Esophagus squamous epithelium (tissue), 5 donors: ENCODE results near the gene ECE1. TPM values are rescaled to one million over a fixed set of nuclear protein-coding genes. Genes with fewer than 3 reads are reported as not detected.

Experiments used
- DNase-seq: peaks from one replicate; lab custom pipeline; 2025; lab: John Stamatoyannopoulos, UW
- H3K27ac ChIP-seq, 4 donors: fragments of 200-600 bp; sonication (generic); one replicate each; pipeline ENCODE4 v1.5.1; 2016 to 2019; ENCODE audit warnings: mild to moderate bottlenecking in 1 of 4
- H3K27me3 ChIP-seq, 4 donors: fragments of 200-600 bp; sonication (generic); 1 replicate in 3 of 4; 2 replicates in 1 of 4; pipeline versions ENCODE4 v1.5.1 to v1.6.0; 2017 to 2021; ENCODE audit warnings: antibody characterized with exemption in 1 of 4
- H3K36me3 ChIP-seq, 3 donors: fragments of 200-600 bp; sonication (generic); one replicate each; pipeline ENCODE4 v1.5.1; 2016 to 2019
- H3K4me1 ChIP-seq, 3 donors: fragments of 200-600 bp; sonication (generic); one replicate each; pipeline ENCODE4 v1.5.1; 2017 to 2019
- H3K4me3 ChIP-seq, 4 donors: fragments of 200-600 bp; sonication (generic); 1 replicate in 3 of 4; 2 replicates in 1 of 4; pipeline ENCODE4 v1.5.1; 2016 to 2019; ENCODE audit warnings: mild to moderate bottlenecking in 2 of 4, moderate library complexity in 1 of 4
- H3K9me3 ChIP-seq, 3 donors: fragments of 200-600 bp; sonication (generic); one replicate each; pipeline ENCODE4 v1.5.1; 2016 to 2019
- POLR2A ChIP-seq, 4 donors: fragments of 450-650 bp; IDR thresholded peaks; one replicate each; pipeline ENCODE4 v1.6.1; 2017; ENCODE audit warnings: antibody characterized with exemption in 4 of 4, mild to moderate bottlenecking in 4 of 4, moderate library complexity in 3 of 4
- WGBS, 2 donors: methylation state at CpG; one replicate each; pipeline ENCODE4 v1.1.5; 2018; 5-methylcytosine and 5-hydroxymethylcytosine counted together
- intact Hi-C: fragments of 100-400 bp; cut with DNase I; formaldehyde crosslinking; loops from one replicate; pipeline ENCODE4 v1.15.0; 2022
- total RNA-seq, 4 donors: library from RNA; depleted of rRNA; stranded (reverse); fragments of >200 nt; gene quantifications; one replicate each; pipeline ENCODE4 v1.1.0, GENCODE V29; 2016
- TF ChIP-seq, protein P1 (sequence below), 6 experiments: fragments of 450-650 bp in 4 of 6; fragments of 200-600 bp in 2 of 6; sonication (generic) in 2 of 6; IDR thresholded peaks; one replicate each; pipeline ENCODE4 v1.5.1; 2016 to 2019; ENCODE audit warnings: antibody characterized with exemption in 6 of 6, mild to moderate bottlenecking in 4 of 6, moderate library complexity in 4 of 6
- donor health status: DM: yes; HTN: yes; CAD: no.

ECE1 gene
- total RNA-seq, 4 donors from 2014 or later = 11.3 to 42.2 (median 24.1) TPM

DNA sequence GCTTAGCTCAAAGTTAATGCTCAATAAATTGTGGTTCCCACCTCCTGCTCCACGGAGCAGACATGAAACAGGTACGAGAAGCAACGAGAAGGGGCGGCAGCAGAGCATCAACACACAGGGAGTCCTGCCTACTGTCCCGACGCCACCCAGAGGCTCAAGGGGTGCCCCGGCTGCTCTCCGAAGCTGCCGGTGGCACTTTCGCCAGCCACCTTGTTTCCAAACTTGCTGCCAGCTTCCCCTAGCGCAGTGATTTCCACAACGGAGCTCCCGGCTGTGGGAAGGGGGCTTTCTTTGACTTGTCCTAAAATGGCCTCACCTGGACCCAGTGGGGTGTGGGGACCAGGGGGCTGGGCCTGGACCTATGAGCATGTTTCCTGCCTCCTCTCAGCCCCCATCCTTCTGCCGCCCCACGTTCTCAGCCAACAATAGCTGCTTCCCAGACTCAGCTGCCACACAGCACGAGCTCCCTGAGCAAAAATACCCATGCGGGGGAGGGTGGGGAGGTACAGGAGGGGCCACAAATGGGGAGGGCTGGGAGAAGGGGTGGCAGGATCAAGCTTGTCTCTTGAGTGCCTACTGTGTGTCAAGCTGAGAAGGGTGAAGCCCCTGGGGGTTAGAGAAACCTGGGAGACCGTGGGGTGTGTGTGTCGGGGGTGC, 35.6 kb upstream of the ECE1 start:
- peak overlapping the region; percentile 79 to 97 (median 86) for H3K27ac ChIP-seq
- TF ChIP-seq, protein P1, sequence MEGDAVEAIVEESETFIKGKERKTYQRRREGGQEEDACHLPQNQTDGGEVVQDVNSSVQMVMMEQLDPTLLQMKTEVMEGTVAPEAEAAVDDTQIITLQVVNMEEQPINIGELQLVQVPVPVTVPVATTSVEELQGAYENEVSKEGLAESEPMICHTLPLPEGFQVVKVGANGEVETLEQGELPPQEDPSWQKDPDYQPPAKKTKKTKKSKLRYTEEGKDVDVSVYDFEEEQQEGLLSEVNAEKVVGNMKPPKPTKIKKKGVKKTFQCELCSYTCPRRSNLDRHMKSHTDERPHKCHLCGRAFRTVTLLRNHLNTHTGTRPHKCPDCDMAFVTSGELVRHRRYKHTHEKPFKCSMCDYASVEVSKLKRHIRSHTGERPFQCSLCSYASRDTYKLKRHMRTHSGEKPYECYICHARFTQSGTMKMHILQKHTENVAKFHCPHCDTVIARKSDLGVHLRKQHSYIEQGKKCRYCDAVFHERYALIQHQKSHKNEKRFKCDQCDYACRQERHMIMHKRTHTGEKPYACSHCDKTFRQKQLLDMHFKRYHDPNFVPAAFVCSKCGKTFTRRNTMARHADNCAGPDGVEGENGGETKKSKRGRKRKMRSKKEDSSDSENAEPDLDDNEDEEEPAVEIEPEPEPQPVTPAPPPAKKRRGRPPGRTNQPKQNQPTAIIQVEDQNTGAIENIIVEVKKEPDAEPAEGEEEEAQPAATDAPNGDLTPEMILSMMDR (IDR thresholded peaks at IDR 0.05) = no peak
- TF ChIP-seq POLR2A (IDR thresholded peaks at IDR 0.05) = no peak
- H3K36me3 ChIP-seq = no peaks in the 10 kb centered on the region
- no peaks in the 10 kb centered on the region for H3K27me3 ChIP-seq
- H3K4me3 ChIP-seq = peak overlapping the region in 1 of 4 donors; percentile 44
- no peak for DNase-seq
- H3K4me1 ChIP-seq = peaks cover 52 to 100% (median 87%) of the 10 kb centered on the region in 3 donors
- WGBS, 2 donors = 64 to 82% methylated on average over 2 to 14 of the region's 19 CpGs
- no peaks in the 10 kb centered on the region for H3K9me3 ChIP-seq
- intact Hi-C loops = no loop called here

DNA sequence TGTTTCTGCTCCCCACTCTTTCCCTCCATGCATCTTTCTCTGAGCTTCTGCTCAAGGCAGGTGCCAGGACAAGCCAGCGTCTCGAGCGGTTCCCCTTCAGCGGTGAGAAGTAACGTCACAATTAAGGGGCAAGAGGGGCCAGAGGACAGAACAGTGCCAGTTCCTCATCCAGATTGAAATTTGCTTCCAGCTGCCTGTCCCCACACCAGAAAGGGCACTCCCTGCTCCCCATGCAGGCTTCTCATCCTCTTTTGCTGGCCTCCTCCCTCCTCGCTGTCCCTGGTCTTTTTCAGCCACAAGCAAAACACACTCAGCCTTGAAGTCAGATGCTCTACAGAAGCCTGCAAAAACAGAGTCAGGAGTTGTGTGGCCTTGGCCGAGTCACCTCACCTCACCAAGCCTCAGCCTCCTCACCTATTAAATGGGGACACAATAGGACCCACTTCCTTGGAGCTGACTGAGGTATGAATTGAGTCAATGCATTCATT, 35.0 kb upstream of the ECE1 start:
- intact Hi-C loops = no loop called here
- H3K9me3 ChIP-seq = no peaks in the 10 kb centered on the region
- H3K4me1 ChIP-seq = peaks cover 49 to 100% (median 86%) of the 10 kb centered on the region in 3 donors
- no peak for DNase-seq
- H3K27me3 ChIP-seq = no peaks in the 10 kb centered on the region
- TF ChIP-seq, protein P1 (IDR thresholded peaks at IDR 0.05) = no peak
- TF ChIP-seq POLR2A (IDR thresholded peaks at IDR 0.05) = no peak
- H3K36me3 ChIP-seq = no peaks in the 10 kb centered on the region
- peak overlapping the region in 1 of 4 donors; percentile 44 for H3K4me3 ChIP-seq
- peak overlapping the region; percentile 79 to 97 (median 86) for H3K27ac ChIP-seq
- 43 to 69% methylated on average over 6 to 7 of the region's 7 CpGs for WGBS, 2 donors

DNA sequence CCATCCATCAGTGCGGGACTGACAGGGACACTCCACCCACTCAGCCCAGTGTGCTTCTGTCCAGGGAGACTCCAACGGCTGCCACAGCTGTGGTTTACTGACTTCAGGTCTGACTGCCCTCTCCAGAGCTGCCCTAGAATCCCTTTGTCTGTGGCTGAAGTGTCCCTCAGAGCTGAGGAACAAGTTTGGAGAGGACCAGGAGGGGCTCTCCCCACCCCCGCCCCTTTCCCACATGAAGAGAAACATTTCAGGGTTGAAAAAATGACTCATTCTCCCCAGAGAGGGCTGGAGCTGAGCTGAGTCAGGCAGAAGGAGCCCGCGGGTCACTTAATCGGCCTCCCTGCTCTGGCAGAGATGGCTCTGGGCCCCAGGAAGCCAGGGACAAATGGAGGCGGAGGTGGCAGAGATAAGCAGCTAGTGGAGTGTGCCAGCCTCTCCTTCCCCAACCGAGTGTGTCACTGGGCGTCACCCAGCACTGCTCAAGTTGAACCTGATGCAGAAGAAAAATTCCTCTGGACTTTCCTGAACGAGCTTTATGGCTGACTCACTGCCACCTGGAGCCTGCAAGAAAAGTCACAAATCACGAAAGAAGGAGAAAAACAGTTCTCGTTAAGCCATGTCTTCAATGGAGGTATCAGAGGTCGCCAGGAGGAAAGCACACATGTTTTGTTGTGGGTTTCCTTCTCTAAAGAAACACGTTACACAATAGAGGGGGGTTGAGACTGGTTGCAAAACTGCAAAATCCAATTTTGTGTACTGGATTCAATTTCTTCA, 34.3 kb upstream of the ECE1 start:
- TF ChIP-seq, protein P1 (IDR thresholded peaks at IDR 0.05) = no peak
- TF ChIP-seq POLR2A (IDR thresholded peaks at IDR 0.05) = peak in 1 of 4 donors; percentile 3
- Histone ChIP-seq H3K36me3 (no peaks in the 10 kb centered on the region), H3K27me3 (no peaks in the 10 kb centered on the region), H3K4me3 (peak overlapping the region in 1 of 4 donors; percentile 44), H3K9me3 (no peaks in the 10 kb centered on the region), H3K27ac (peak overlapping the region; percentile 79 to 97 (median 86)), H3K4me1 (peaks cover 49 to 100% (median 84%) of the 10 kb centered on the region in 3 donors)
- intact Hi-C loops = no loop called here
- no peak for DNase-seq
- 2% methylated on average over 10 to 12 of the region's 14 CpGs for WGBS, 2 donors

DNA sequence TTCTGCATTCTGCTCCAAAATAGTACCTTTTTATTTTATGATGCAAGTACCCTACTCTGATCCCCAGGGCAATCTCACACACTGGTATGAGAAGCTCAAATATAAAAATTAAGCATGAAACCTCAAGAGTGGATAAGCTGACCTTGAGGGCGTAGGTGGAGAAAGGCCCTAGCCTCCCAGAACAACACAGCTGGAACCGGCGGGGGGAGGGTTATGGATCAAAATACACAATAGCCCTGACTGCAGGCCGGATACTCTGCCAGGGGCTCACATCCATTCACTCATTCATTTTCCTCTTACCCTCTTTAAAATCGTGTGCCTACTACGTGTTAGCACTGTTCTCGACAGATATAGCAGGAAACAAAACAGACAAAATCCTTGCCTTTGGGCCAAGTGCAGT, 32.8 kb upstream of the ECE1 start:
- WGBS, 2 donors = 20 to 43% methylated on average over 7 of the region's 7 CpGs
- peaks cover 44 to 100% (median 85%) of the 10 kb centered on the region in 3 donors for H3K4me1 ChIP-seq
- DNase-seq = no peak
- H3K36me3 ChIP-seq = no peaks in the 10 kb centered on the region
- no peak overlapping the region for H3K4me3 ChIP-seq
- H3K27me3 ChIP-seq = no peaks in the 10 kb centered on the region
- intact Hi-C loops = no loop called here
- H3K27ac ChIP-seq = peak overlapping the region; percentile 55 to 87 (median 86)
- TF ChIP-seq POLR2A (IDR thresholded peaks at IDR 0.05) = no peak
- TF ChIP-seq, protein P1 (IDR thresholded peaks at IDR 0.05) = no peak
- H3K9me3 ChIP-seq = no peaks in the 10 kb centered on the region

DNA sequence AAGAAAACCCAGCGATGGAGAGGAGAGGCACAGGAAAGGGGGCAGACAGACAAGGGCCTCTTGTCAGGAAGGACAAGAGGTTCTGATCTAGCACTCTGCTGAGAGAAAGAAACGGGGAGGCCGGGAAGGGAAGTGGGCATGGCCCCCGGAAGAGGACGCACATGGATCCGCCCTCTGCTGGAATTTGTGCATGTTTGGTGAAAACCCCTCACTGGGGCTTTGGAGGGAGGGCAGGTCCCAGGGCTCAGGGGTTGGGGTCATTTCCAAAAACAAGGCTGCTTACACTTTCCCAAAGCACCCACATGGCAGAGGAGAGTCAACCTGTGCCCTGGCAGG, 32.4 kb upstream of the ECE1 start:
- H3K4me3 ChIP-seq = no peak overlapping the region
- peaks cover 44 to 100% (median 87%) of the 10 kb centered on the region in 3 donors for H3K4me1 ChIP-seq
- no peak for TF ChIP-seq POLR2A (IDR thresholded peaks at IDR 0.05)
- TF ChIP-seq, protein P1 (IDR thresholded peaks at IDR 0.05) = no peak
- DNase-seq = no peak
- no peaks in the 10 kb centered on the region for H3K36me3 ChIP-seq
- H3K27ac ChIP-seq = peak overlapping the region; percentile 55 to 87 (median 86)
- no peaks in the 10 kb centered on the region for H3K9me3 ChIP-seq
- 38 to 64% methylated on average over 6 of the region's 6 CpGs for WGBS, 2 donors
- intact Hi-C loops = no loop called here
- no peaks in the 10 kb centered on the region for H3K27me3 ChIP-seq
